Measurements from ENCODE around the gene PRR4. TPM values are rescaled to one million over a fixed set of nuclear protein-coding genes. Genes with fewer than 3 reads are reported as not detected.

Gene PRR4
- 1.1 and 1.4 TPM in 2 replicates for total RNA-seq

GRCh38 chr12:10849425-10849878 lies at the start of gene PRR4:
TSS of gene PRR4 (minus strand) at chr12:10849475. CDS start at chr12:10849437, 38 bp downstream.

GRCh38 chr12:10884086-10884725 lies 34.9 kb upstream of the PRR4 start, which contains the start of gene PRH1:
TSS of gene PRH1 (minus strand) at chr12:10884255. CDS start at chr12:10884217, 38 bp downstream.

GRCh38 chr12:10826258-10826657 lies 23.0 kb downstream of the PRR4 start, which contains the start of gene TAS2R10:
TSS of gene TAS2R10 (minus strand) at chr12:10826358. CDS start at chr12:10826269, 89 bp downstream.

GRCh38 chr12:10810068-10810467 lies 39.2 kb downstream of the PRR4 start, which contains the start of gene TAS2R9:
TSS of gene TAS2R9 (minus strand) at chr12:10810168. CDS start at chr12:10810075, 93 bp downstream.

GRCh38 chr12:10807186-10807585 lies 42.1 kb downstream of the PRR4 start, which contains the start of gene TAS2R8:
TSS of gene TAS2R8 (minus strand) at chr12:10807286. CDS start at chr12:10806980, 306 bp downstream.

GRCh38 chr12:10802587-10802986 lies 46.7 kb downstream of the PRR4 start, which contains the start of gene TAS2R7:
TSS of gene TAS2R7 (minus strand) at chr12:10802627. CDS start at chr12:10802570, 57 bp downstream.

Other genes starting within 250 kb of the PRR4 start
- gene MAGOHB, start 235.9 kb downstream of the PRR4 start, total RNA-seq: 16.6 and 29.0 TPM in 2 replicates
- gene STYK1, start 175.4 kb downstream of the PRR4 start, total RNA-seq: 0.25 and 0.66 TPM in 2 replicates
- gene YBX3, start 126.2 kb downstream of the PRR4 start, total RNA-seq: 60.9 and 81.4 TPM in 2 replicates
- not detected in 2 replicates for gene TAS2R7, start 46.8 kb downstream of the PRR4 start, total RNA-seq
- gene TAS2R8, start 42.2 kb downstream of the PRR4 start, total RNA-seq: not detected in 2 replicates
- 0.12 TPM in 1 of 2 replicates, not detected in the other for gene TAS2R9, start 39.3 kb downstream of the PRR4 start, total RNA-seq
- 0.44 and 0.50 TPM in 2 replicates for gene TAS2R10, start 23.1 kb downstream of the PRR4 start, total RNA-seq
- 21.8 and 27.1 TPM in 2 replicates for gene PRH1, start 34.8 kb upstream of the PRR4 start, total RNA-seq
- gene TAS2R13, start 60.1 kb upstream of the PRR4 start, total RNA-seq: 1.5 and 2.3 TPM in 2 replicates
- gene PRH2, start 79.8 kb upstream of the PRR4 start, total RNA-seq: 0.22 and 0.50 TPM in 2 replicates
- 2.9 and 3.6 TPM in 2 replicates for gene TAS2R14, start 89.8 kb upstream of the PRR4 start, total RNA-seq
- 3.5 and 4.2 TPM in 2 replicates for gene TAS2R50, start 137.4 kb upstream of the PRR4 start, total RNA-seq
- gene TAS2R20, start 148.8 kb upstream of the PRR4 start, total RNA-seq: 3.9 and 5.8 TPM in 2 replicates
- gene TAS2R19, start 173.1 kb upstream of the PRR4 start, total RNA-seq: 7.9 and 10.8 TPM in 2 replicates
- 5.7 and 8.2 TPM in 2 replicates for gene TAS2R31, start 181.9 kb upstream of the PRR4 start, total RNA-seq
- 2.6 and 4.8 TPM in 2 replicates for gene TAS2R46, start 212.8 kb upstream of the PRR4 start, total RNA-seq
- gene TAS2R43, start 242.8 kb upstream of the PRR4 start, total RNA-seq: 3.5 and 5.3 TPM in 2 replicates

All from uterine smooth muscle cell (primary cell).